H1 (cell line): ENCODE data around the gene BTBD10. TPM values are rescaled to one million over a fixed set of nuclear protein-coding genes. Genes with fewer than 3 reads are reported as not detected.

Experiments
- CEBPB ChIP-seq: IDR thresholded peaks from 2 replicates; pipeline ENCODE4 v1.6.1; 2012; ENCODE audit warnings: low read depth, low read length
- CHD7 ChIP-seq: fragments of 300-600 bp; sonication (generic); IDR thresholded peaks from 2 replicates; pipeline ENCODE4 v1.7.1; 2012; ENCODE audit warnings: low read length, moderate library complexity, mild to moderate bottlenecking, inconsistent platforms; ENCODE audit not compliant: insufficient replicate concordance
- EZH2 ChIP-seq: fragments of 200-600 bp; sonication (generic); IDR thresholded peaks from 2 replicates; pipeline ENCODE4 v1.7.1; 2012; ENCODE audit warnings: low read depth, mild to moderate bottlenecking, moderate library complexity, low read length, inconsistent platforms; ENCODE audit not compliant: severe bottlenecking
- FOSL1 ChIP-seq: IDR thresholded peaks from 2 replicates; pipeline ENCODE4 v1.6.1; 2011; ENCODE audit warnings: mild to moderate bottlenecking, low read depth, low read length, moderate library complexity; ENCODE audit not compliant: insufficient read depth
- RAD21 ChIP-seq, 2 experiments: IDR thresholded peaks in 1 of 2; conservative IDR thresholded peaks in 1 of 2; 2 replicates each; pipeline ENCODE4 v1.6.1; 2011; ENCODE audit warnings: low read depth in 2 of 2, low read length in 2 of 2, improper control_type of control experiment in 1 of 2, inconsistent platforms in 1 of 2, mild to moderate bottlenecking in 1 of 2, moderate library complexity in 1 of 2
- SUZ12 ChIP-seq: fragments of 200-600 bp; sonication (generic); IDR thresholded peaks from 2 replicates; pipeline ENCODE4 v1.6.1; 2012; ENCODE audit warnings: mild to moderate bottlenecking, inconsistent platforms, low read length, moderate library complexity, mixed read lengths
- TCF12 ChIP-seq: IDR thresholded peaks from 2 replicates; pipeline ENCODE4 v1.6.1; 2011; ENCODE audit warnings: low read depth, mild to moderate bottlenecking, low read length
- polyA plus RNA-seq, 7 experiments: library from polyadenylated mRNA; depleted of rRNA in 3 of 7; stranded (reverse) in 5 of 7; unstranded in 2 of 7; fragments of >200 nt in 5 of 7; fragments of 200-250 nt in 2 of 7; gene quantifications; 1 replicate in 5 of 7; 2 replicates in 1 of 7; 4 replicates in 1 of 7; pipeline versions ENCODE4 v1.2.1 to v1.2.3, GENCODE V29; 2011 to 2013; ENCODE audit warnings: missing spikeins in 2 of 7, mixed read lengths in 2 of 7
- total RNA-seq: library from RNA; stranded (reverse); fragmentation: NEBNext Ultra II Directional; extraction: Animal tissue kit (Norgen Biotek cat#: 25700); gene quantifications from 2 replicates; pipeline ENCODE4 v1.2.1, GENCODE V29; 2021
- TF ChIP-seq, protein P1 (sequence below): IDR thresholded peaks from 2 replicates; pipeline ENCODE4 v1.6.1; 2012; ENCODE audit warnings: inconsistent platforms

BTBD10 gene
- total and polyA plus RNA-seq, 2 of the 8 experiments (the other 6 are each of a cell fraction or from before 2014, with no cell fraction given): 13.8 to 22.2 TPM

DNA sequence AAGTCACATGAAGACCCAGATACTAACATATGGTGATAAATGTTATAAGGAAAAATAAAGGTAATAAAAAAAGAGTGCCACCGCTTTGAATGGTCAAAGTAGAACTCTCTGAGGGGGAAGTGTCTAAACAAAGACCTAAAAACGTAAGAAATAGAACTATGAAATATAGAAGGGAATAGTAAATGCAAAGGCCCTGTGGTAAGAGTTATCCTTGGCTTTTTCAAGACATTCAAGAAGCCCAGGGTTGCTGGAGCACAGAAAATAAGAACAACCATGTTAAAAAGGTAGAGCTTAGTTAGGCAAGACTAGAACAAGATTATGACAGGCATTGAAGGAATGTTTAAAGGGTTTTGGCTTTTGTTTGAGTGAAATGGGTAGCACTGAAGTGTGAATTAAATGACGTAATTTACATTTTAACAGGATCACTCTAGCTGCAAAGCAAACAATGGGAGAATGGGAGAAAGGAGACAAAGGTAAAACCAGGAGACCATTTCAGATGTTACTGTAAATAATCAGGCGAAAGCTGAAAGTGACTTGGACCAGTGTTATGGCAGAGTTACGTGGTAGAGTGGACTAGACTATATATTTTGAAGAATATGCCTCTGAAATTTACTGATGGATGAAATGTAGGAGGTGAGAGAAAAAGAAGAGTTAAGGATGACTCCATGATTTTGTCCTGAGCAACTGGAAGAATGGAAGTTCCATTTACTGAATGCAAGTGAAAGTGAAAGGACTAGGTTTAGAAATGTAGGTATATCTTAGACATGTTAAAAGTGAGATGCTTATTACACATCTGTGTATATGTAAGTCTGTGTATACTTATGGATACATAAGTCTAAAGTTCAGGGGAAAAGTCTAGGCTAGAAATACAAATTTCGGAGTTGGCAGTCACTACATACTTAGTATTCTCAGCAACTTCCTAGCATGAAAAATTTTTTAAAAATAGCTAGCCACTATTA lies 28.5 kb downstream of the BTBD10 start (continued):
- TF ChIP-seq CHD7 (peak; percentile 74), SUZ12 (no peak), TCF12 (no peak), CEBPB (peak; percentile 11; the same call in 1 of the 2 replicates), RAD21 (IDR thresholded peaks at IDR 0.05 in 1 of 2, conservative IDR thresholded peaks at IDR 0.05 in 1 of 2; ENCODE audit: low read depth in 2 of 2, low read length in 2 of 2) (no peak), EZH2 (no peak), FOSL1 (no peak)
- TF ChIP-seq, protein P1, sequence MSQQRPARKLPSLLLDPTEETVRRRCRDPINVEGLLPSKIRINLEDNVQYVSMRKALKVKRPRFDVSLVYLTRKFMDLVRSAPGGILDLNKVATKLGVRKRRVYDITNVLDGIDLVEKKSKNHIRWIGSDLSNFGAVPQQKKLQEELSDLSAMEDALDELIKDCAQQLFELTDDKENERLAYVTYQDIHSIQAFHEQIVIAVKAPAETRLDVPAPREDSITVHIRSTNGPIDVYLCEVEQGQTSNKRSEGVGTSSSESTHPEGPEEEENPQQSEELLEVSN: no peak
